ENCODE measurements around the gene CCIN. TPM values are rescaled to one million over a fixed set of nuclear protein-coding genes. Genes with fewer than 3 reads are reported as not detected.

CCIN gene
- polyA plus RNA-seq, 6 donors from 2014 or later = 0.17 TPM; not detected in 5

DNA sequence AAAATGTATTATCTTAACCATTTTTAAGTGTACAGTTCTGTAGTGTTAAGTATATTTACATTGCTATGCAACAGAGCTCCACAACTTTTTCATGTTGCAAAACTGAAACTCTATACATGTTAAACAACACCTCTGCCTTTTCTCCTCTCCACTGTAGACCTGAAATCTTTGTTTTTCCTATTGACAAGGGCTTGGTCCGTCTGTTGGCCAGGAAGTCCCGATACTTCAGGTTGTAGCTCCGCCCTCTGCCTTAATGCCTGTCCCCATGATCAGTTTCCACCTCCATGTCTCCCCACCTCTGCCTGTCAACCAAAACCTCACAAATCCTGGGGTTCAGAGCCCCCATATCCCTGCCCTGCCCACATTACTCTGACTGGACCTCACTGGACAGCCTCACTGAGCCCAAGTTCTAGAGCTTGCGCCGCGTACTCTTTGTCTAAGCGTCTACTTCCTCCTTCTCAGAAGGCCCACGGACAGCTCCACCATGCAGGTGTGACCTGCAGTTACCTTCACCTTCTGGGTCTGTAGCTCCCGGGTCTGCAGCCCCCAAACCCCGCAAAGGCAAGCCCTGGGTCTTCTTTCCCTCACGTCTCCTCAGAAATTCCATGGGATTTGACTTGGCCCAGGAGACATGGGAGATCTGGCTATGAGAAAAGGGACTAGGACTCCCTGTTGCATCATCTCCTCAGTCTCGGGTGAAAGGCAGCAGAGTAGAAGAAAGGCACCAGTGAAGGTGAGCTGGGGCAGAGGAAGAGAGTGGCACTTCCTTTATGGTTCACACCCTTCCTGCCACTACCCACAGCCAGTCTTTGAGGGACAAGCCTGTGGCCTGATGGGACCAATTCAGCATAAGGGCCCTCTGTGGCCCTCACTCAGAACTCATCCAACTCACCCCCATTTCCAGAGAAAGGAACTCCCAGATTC lies 24.6 kb upstream of the CCIN start:
- peak; percentile 61 for DNase-seq
- peaks cover 64 to 80% (median 73%) of the 10 kb centered on the region in 3 donors for H3K4me1 Mint-ChIP-seq
- peak overlapping the region; percentile 91 to 99 (median 98) for H3K4me3 Mint-ChIP-seq
- H3K27ac Mint-ChIP-seq = peak overlapping the region; percentile 97 to 100 (median 99)
- peaks cover 12 to 29% of the 10 kb centered on the region in 2 donors for H3K36me3 Mint-ChIP-seq
- peak; percentile 70 to 80 for ATAC-seq (ENCODE audit: low read depth in 2 of 2)
- H3K9me3 Mint-ChIP-seq = peaks cover 5 to 11% (median 9%) of the 10 kb centered on the region in 7 donors
- H3K27me3 Mint-ChIP-seq = no peaks in the 10 kb centered on the region

DNA sequence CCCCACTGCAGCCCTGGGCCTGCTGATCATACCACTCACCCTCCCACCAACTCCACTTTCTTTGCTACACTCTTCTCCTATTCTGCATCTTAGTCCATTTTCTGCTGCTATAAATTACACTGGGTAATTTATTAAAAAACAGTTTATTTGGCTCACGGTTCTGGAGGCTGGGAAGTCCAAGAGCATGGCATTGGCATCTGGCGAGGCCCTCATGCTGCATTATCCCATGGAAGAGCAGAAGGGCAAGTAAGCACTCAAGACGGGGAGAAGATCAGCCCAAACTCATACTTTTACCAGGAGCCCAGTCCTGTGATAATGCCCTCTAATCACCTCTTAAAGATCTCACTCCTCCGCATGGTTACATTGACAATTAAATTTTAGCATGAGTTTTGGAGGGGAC lies 23.2 kb upstream of the CCIN start:
- ATAC-seq (ENCODE audit: low read depth in 2 of 2) = no peak
- Mint-ChIP-seq H3K27ac (peak overlapping the region in 4 of 6 donors; percentile 90 to 99 (median 98)), H3K4me3 (peak overlapping the region; percentile 71 to 99 (median 98)), H3K36me3 (peaks cover 12 to 29% of the 10 kb centered on the region in 2 donors), H3K4me1 (peaks cover 63 to 79% (median 71%) of the 10 kb centered on the region in 3 donors), H3K9me3 (peaks cover 5 to 11% (median 9%) of the 10 kb centered on the region in 7 donors), H3K27me3 (no peaks in the 10 kb centered on the region)
- no peak for DNase-seq

DNA sequence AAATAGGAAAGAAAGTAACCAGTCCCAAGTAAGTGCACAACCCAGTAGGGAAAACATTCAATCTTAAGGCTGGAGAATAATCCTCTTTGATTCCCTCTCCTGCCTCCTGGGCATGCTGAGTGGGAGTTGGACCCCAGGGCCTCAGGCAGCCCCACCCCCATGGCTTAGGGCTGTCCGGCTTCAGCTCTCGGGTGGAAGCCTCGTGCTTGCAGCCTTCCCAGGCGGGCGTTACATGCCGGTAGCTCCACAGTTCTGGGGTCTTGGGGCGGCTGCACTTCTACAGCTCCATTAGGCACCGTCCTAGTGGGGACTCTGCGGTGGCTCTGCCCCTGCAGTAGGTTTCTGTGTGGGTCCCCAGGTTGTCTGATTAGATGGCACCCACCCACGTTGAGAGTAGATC lies 22.5 kb upstream of the CCIN start:
- no peak for DNase-seq
- Mint-ChIP-seq H3K27me3 (no peaks in the 10 kb centered on the region), H3K36me3 (peaks cover 12 to 29% of the 10 kb centered on the region in 2 donors), H3K4me3 (peak overlapping the region in 3 of 8 donors; percentile 71 to 97 (median 91)), H3K9me3 (peaks cover 5 to 11% (median 9%) of the 10 kb centered on the region in 7 donors), H3K27ac (peak overlapping the region in 3 of 6 donors; percentile 89 to 97 (median 90)), H3K4me1 (peaks cover 69 to 79% (median 72%) of the 10 kb centered on the region in 3 donors)
- ATAC-seq (ENCODE audit: low read depth in 2 of 2) = no peak

GRCh38 chr9:36147441-36148175 lies 21.6 kb upstream of the CCIN start:
- Mint-ChIP-seq H3K27me3 (no peaks in the 10 kb centered on the region), H3K9me3 (peaks cover 5 to 11% (median 9%) of the 10 kb centered on the region in 7 donors), H3K27ac (peak overlapping the region in 3 of 6 donors; percentile 57 to 97 (median 91)), H3K4me3 (peak overlapping the region in 4 of 8 donors; percentile 29 to 70 (median 54)), H3K36me3 (peaks cover 12 to 29% of the 10 kb centered on the region in 2 donors), H3K4me1 (peaks cover 66 to 79% (median 70%) of the 10 kb centered on the region in 3 donors)
- no peak for ATAC-seq (ENCODE audit: low read depth in 2 of 2)
- no peak for DNase-seq

DNA sequence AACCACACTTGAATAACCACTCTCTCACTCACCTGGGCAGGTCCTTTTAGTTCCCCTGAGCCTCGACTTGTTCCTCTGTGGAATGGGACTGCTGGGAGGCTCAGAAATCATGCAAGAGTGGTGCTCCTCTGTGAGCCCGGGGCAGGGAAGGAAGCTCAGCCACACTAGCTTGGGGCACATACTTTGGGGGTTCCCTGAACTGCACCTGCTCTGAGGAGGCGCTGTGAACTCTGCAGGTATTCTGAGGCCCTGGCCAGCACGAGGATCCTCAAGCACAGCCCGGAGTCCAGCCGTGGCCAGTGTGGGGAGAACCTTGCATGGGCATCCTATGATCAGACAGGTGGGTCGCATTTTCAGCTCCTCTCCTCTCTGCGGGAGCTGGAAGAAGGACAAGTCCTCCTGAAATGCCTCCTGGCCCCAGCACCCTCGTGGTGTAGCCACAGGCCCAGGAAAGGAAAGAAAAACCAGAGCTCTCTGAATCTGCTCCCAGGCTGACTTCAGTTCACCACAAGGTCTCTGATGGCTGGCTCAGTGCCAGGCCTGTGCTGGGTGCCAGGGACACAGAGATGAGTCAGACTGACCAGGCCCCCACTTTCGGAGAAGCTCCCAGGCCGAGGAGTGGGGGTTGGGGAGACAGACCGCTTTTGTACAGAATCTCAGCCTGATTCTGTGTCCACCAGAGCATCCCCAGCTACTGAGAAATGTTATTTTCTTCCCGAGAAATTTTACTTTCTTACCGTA lies 20.7 kb upstream of the CCIN start:
- DNase-seq = no peak
- Mint-ChIP-seq H3K27ac (no peak overlapping the region), H3K9me3 (peaks cover 5 to 11% (median 9%) of the 10 kb centered on the region in 7 donors), H3K4me1 (peaks cover 63 to 78% (median 68%) of the 10 kb centered on the region in 3 donors), H3K36me3 (peaks cover 12 to 29% of the 10 kb centered on the region in 2 donors), H3K4me3 (no peak overlapping the region), H3K27me3 (no peaks in the 10 kb centered on the region)
- ATAC-seq (ENCODE audit: low read depth in 2 of 2) = no peak

- Mint-ChIP-seq H3K4me1 (peaks cover 60 to 77% (median 68%) of the 10 kb centered on the region in 3 donors), H3K27me3 (no peaks in the 10 kb centered on the region), H3K9me3 (peaks cover 5 to 11% (median 9%) of the 10 kb centered on the region in 7 donors), H3K36me3 (peaks cover 12 to 28% of the 10 kb centered on the region in 2 donors), H3K27ac (peak overlapping the region in 2 of 6 donors; percentile 26 to 81), H3K4me3 (no peak overlapping the region)
- ATAC-seq (ENCODE audit: low read depth in 2 of 2) (no peak), DNase-seq (no peak)
Observed at GRCh38 chr9:36149197-36149596, 20.0 kb upstream of the CCIN start.

DNA sequence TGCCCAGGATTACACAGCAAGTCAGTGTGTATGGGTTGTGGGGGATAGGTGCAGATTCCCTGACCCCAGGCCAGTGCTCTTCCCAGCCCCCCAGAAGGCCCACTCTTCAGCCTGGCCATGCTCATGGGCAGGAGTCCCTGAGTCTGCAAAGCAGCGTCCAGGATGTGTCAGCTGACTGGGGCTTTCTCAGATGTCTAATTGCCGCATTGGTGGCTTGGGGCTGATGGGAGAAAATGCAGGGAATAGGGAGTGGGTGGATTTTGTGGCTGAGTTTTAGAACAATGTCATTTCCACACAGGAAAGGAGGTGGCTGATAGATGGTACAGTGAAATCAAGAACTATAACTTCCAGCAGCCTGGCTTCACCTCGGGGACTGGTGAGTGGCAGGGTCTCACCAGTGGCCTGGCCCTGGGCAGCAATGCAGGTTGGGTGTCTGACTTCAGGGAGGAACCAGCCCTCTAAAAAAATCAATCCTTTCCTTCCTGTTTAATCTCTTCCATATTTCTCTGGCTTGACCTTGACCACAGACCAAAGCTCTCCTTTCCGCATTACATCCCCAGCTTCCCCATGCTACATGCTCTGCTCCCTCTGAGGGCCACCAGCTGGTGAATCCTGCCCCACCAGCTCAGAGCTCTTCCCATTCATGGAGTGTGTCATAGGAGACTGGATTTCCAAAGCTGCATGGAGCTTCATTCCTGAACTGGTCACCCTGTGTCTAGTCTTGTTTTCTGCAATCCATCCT lies 18.4 kb upstream of the CCIN start:
- Mint-ChIP-seq H3K36me3 (peaks cover 7 to 16% of the 10 kb centered on the region in 2 donors), H3K27ac (peak overlapping the region; percentile 98 to 100 (median 99)), H3K9me3 (peaks cover 0 to 6% (median 6%) of the 10 kb centered on the region in 7 donors), H3K4me3 (peak overlapping the region; percentile 64 to 94 (median 88)), H3K4me1 (peaks cover 52 to 71% (median 59%) of the 10 kb centered on the region in 3 donors), H3K27me3 (no peaks in the 10 kb centered on the region)
- ATAC-seq (ENCODE audit: low read depth in 2 of 2) = no peak
- DNase-seq = no peak

DNA sequence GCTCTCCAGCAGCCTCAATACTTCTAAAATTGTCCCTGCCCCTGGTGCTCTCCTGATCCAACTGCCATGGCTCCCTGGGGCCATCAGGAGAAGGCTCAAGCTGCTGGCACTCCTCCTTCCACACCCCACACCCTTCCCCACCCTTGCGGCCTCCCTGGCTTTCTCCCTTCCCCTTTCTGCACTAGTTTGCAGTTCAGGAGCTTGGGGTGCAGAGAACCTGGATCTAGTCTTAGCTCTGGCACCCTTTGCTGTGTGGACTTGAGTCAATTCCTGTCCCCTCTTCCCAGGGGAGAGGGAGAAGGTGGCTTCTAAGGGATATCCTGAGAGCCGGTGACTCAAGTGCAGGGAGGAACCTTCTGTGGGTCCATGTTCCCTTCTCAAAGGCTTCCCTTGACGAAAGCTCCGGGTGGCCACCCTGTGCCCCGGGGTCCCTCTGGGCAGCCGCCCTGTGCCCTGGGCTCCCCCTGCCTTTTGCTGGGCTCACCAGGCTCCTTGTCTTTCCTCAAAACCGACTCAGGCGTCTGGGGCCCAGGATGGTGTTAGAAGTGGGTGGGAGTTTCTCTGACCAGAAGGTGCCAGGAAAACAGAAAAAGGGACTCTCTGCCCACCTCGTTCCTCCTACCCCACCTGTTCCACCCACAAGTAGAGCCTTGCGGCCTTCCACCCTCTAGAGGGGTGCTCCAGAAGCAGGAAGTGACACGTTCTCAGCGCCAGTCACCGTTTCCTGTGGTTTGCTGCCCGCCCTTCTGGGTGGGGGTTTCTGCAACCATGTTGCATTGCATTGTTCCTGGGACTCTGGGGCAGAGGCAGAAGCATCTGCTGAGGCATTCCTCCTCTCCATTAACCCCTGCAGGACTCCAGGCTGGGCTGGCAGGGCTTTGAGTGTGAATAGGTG lies 17.6 kb upstream of the CCIN start:
- no peaks in the 10 kb centered on the region for H3K27me3 Mint-ChIP-seq
- peaks cover 0 to 3% (median 0%) of the 10 kb centered on the region in 7 donors for H3K9me3 Mint-ChIP-seq
- peak overlapping the region; percentile 82 to 94 (median 90) for H3K4me3 Mint-ChIP-seq
- DNase-seq (peak; percentile 88), ATAC-seq (ENCODE audit: low read depth in 2 of 2) (peak; percentile 95 to 97)
- peak overlapping the region; percentile 98 to 100 (median 99) for H3K27ac Mint-ChIP-seq
- H3K36me3 Mint-ChIP-seq = peaks cover 0 to 8% of the 10 kb centered on the region in 2 donors
- peaks cover 45 to 64% (median 52%) of the 10 kb centered on the region in 3 donors for H3K4me1 Mint-ChIP-seq

DNA sequence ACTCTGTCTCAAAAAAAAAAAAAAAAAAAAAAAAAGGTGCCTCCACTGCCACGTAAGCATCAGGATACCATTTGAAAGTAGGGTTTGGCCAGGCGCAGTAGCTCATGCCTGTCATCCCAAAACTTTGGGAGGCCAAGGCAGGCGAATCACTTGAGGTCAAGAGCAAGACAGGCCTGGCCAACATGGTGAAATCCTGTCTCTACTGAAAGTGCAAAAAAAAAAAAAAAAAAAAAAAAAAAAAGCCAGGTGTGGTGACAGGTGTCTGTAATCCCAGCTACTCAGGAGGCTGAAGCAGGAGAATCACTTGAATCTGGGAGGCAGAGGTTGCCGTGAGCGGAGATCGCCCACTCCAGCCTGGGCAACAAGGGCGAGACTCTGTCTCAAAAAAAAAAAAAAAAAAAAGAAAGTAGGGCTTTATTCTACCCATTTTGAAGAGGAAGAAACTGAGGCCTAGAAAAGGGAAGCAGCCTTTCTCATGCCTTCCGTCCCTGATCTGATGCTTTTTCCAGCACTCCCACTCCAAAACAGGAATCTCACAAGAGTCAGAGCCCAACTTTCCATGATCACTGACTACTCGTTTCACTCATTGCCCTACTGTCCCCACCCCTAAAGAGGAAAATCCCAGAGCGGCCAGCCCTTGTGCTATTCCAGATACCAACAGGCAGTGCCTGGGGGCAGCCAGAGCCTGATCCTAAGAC lies 16.3 kb upstream of the CCIN start:
- Mint-ChIP-seq H3K9me3 (peaks cover 0 to 4% (median 0%) of the 10 kb centered on the region in 7 donors), H3K4me1 (peaks cover 38 to 54% (median 46%) of the 10 kb centered on the region in 3 donors)

DNA sequence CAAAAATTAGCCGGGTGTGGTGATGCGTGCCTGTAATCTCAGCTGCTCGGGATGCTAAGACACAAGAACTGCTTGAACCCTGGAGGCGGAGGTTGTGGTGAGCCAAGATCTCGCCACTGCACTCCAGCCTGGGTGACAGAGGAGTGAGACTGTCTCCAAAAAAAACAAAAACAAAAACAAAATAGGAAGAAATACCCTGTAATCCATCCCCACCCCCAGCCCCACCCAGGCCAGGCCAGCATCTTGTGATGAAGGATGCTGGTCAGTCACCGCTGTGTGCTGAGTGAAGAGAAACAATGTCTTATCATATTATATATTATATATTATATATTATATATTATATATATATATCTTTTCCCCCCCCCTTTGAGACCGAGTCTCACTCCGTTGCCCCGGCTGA lies 15.4 kb upstream of the CCIN start:
- peaks cover 38 to 54% (median 46%) of the 10 kb centered on the region in 3 donors for H3K4me1 Mint-ChIP-seq
- peak overlapping the region; percentile 92 to 100 (median 98) for H3K27ac Mint-ChIP-seq
- DNase-seq (peak; percentile 25), ATAC-seq (ENCODE audit: low read depth in 2 of 2) (no peak)
- H3K27me3 Mint-ChIP-seq = no peaks in the 10 kb centered on the region
- H3K4me3 Mint-ChIP-seq = peak overlapping the region; percentile 61 to 82 (median 78)
- H3K9me3 Mint-ChIP-seq = peaks cover 0 to 4% (median 0%) of the 10 kb centered on the region in 7 donors
- H3K36me3 Mint-ChIP-seq = peaks cover 0 to 9% of the 10 kb centered on the region in 2 donors

More for the DNA sequence above, 16.3 kb upstream of the CCIN start:
- ATAC-seq (ENCODE audit: low read depth in 2 of 2) = no peak
- no peak for DNase-seq
- peak overlapping the region; percentile 61 to 91 (median 76) for H3K4me3 Mint-ChIP-seq
- H3K36me3 Mint-ChIP-seq = peaks cover 0 to under 1% of the 10 kb centered on the region in 2 donors
- H3K27ac Mint-ChIP-seq = peak overlapping the region; percentile 92 to 100 (median 98)
- no peaks in the 10 kb centered on the region for H3K27me3 Mint-ChIP-seq

Measured in naive B cell (primary cell).